Psoas muscle (tissue), 8 donors: ENCODE measurements around the gene CLEC2B. TPM values are rescaled to one million over a fixed set of nuclear protein-coding genes. Genes with fewer than 3 reads are reported as not detected.

Experiments
- ATAC-seq, 4 donors: fragments of 200-7000 bp; cut with Tn5 transposase; one replicate each; pipeline ENCODE4 v1.9.1; 2020; ENCODE audit warnings: moderate library complexity in 3 of 4, mild to moderate bottlenecking in 2 of 4
- DNase-seq, 2 donors: peaks; one replicate each; pipeline ENCODE4 v3.0.0-alpha.2; 2020
- H3K27ac ChIP-seq: fragments of 200-600 bp; one replicate; pipeline ENCODE4 v1.8.0; 2022
- H3K27me3 ChIP-seq, 3 donors: fragments of 200-600 bp in 1 of 3; one replicate each; pipeline versions ENCODE4 v1.6.1 to v1.8.0; 2013 to 2022; ENCODE audit warnings: low read length in 2 of 3, mild to moderate bottlenecking in 2 of 3, moderate library complexity in 1 of 3; ENCODE audit not compliant: insufficient read depth in 3 of 3
- H3K36me3 ChIP-seq, 2 donors: fragments of 200-600 bp in 1 of 2; one replicate each; pipeline versions ENCODE4 v1.6.1 to v1.8.0; 2013 to 2022; ENCODE audit warnings: low read depth in 1 of 2, mild to moderate bottlenecking in 1 of 2, moderate library complexity in 1 of 2; ENCODE audit not compliant: insufficient read depth in 1 of 2
- H3K4me1 ChIP-seq: fragments of 200-600 bp; one replicate; pipeline ENCODE4 v1.8.0; 2022
- H3K4me3 ChIP-seq: fragments of 200-600 bp; one replicate; pipeline ENCODE4 v1.8.0; 2022; ENCODE audit warnings: mild to moderate bottlenecking
- H3K9me3 ChIP-seq: fragments of 200-600 bp; one replicate; pipeline ENCODE4 v1.8.0; 2022
- CTCF ChIP-seq: fragments of 200-600 bp; IDR thresholded peaks from one replicate; pipeline ENCODE4 v1.8.0; 2022; ENCODE audit warnings: antibody characterized with exemption
- WGBS, 3 donors: extraction: QIAGEN DNeasy Blood & Tissue Kit; methylation state at CpG; one replicate each; pipeline versions ENCODE4 v1.1.6 to v1.1.7; 2013; 5-methylcytosine and 5-hydroxymethylcytosine counted together
- intact Hi-C, 2 donors: fragments of 100-400 bp; cut with DNase I; formaldehyde crosslinking; loops; one replicate each; pipeline versions ENCODE4 v1.11.0 to v1.14.2; 2022
- polyA plus RNA-seq, 3 donors: library from polyadenylated mRNA; stranded (reverse); fragments of 200-250 nt; gene quantifications; one replicate each; pipeline ENCODE4 v1.2.3, GENCODE V29; 2013
- total RNA-seq, 4 donors: library from RNA; stranded (reverse); fragmentation: NEBNext Ultra II Directional in 2 of 4; extraction: Animal tissue kit (Norgen Biotek cat#: 25700) in 2 of 4; gene quantifications; one replicate each; pipeline versions ENCODE4 v1.2.1 to v1.2.4, GENCODE V29; 2021 to 2023
- donor health status: healthy with polysubstance abuse.
- donor health status: DM: no; HTN: no; CAD: no; lungs with moderate emphysema.
- donor health status: Bipolar disorder and iron deficiency.
- donor health status: healthy.
- donor health status: DM: yes; HTN: yes; CAD: no.
- donor health status: DM: no; HTN: no; CAD: no.
- donor health status: DM: no; HTN: no; CAD: no.
- donor health status: DM: yes; HTN: yes; CAD: no.

CLEC2B gene
- total and polyA plus RNA-seq, 7 donors, result 5.5 to 24.9 (median 12.6) TPM

- no peak for TF ChIP-seq CTCF
- DNase-seq, result no peak
- intact Hi-C loops, result no loop called here
- Histone ChIP-seq H3K4me1 (no peaks in the 10 kb centered on the region), H3K9me3 (peaks cover 12% of the 10 kb centered on the region), H3K27ac (no peak overlapping the region), H3K27me3 (no peaks in the 10 kb centered on the region), H3K36me3 (no peaks in the 10 kb centered on the region), H3K4me3 (no peak overlapping the region)
- WGBS, 3 donors, result 85 to 91% (median 89%) methylated on average over 4 of the region's 4 CpGs
- no peak for ATAC-seq
These were observed 39.2 kb upstream of the CLEC2B start for GRCh38 chr12:9908350-9908749.

GRCh38 chr12:9907769-9908168 lies 38.6 kb upstream of the CLEC2B start:
- Histone ChIP-seq H3K36me3 (no peaks in the 10 kb centered on the region), H3K27ac (no peak overlapping the region), H3K4me1 (no peaks in the 10 kb centered on the region), H3K27me3 (no peaks in the 10 kb centered on the region), H3K4me3 (no peak overlapping the region), H3K9me3 (peaks cover 12% of the 10 kb centered on the region)
- 83 to 91% (median 86%) methylated on average over 7 of the region's 7 CpGs for WGBS, 3 donors
- no peak for ATAC-seq
- intact Hi-C loops, result no loop called here
- DNase-seq, result no peak
- no peak for TF ChIP-seq CTCF

GRCh38 chr12:9906873-9907272 lies 37.7 kb upstream of the CLEC2B start:
- 74 to 94% (median 87%) methylated on average over 2 of the region's 2 CpGs for WGBS, 3 donors
- no peak for TF ChIP-seq CTCF

GRCh38 chr12:9902539-9903228 lies 33.5 kb upstream of the CLEC2B start:
- intact Hi-C loops, result no loop called here
- Histone ChIP-seq H3K4me3 (no peak overlapping the region), H3K27ac (no peak overlapping the region), H3K9me3 (no peaks in the 10 kb centered on the region), H3K36me3 (no peaks in the 10 kb centered on the region), H3K27me3 (no peaks in the 10 kb centered on the region), H3K4me1 (no peaks in the 10 kb centered on the region)
- ATAC-seq (no peak), DNase-seq (no peak)
- 83 to 91% (median 85%) methylated on average over 7 of the region's 7 CpGs for WGBS, 3 donors
- no peak for TF ChIP-seq CTCF

More at GRCh38 chr12:9906873-9907272, 37.7 kb upstream of the CLEC2B start:
- peaks cover 12% of the 10 kb centered on the region for H3K9me3 ChIP-seq
- H3K4me3 ChIP-seq, result no peak overlapping the region
- DNase-seq (no peak), ATAC-seq (no peak)
- H3K27ac ChIP-seq, result no peak overlapping the region
- intact Hi-C loops, result no loop called here
- no peaks in the 10 kb centered on the region for H3K4me1 ChIP-seq
- H3K36me3 ChIP-seq, result no peaks in the 10 kb centered on the region
- no peaks in the 10 kb centered on the region for H3K27me3 ChIP-seq

GRCh38 chr12:9900930-9901329 lies 31.8 kb upstream of the CLEC2B start:
- no peak for DNase-seq
- TF ChIP-seq CTCF, result no peak
- Histone ChIP-seq H3K4me3 (no peak overlapping the region), H3K27ac (no peak overlapping the region), H3K36me3 (no peaks in the 10 kb centered on the region), H3K4me1 (no peaks in the 10 kb centered on the region), H3K9me3 (no peaks in the 10 kb centered on the region), H3K27me3 (no peaks in the 10 kb centered on the region)
- intact Hi-C loops, result no loop called here
- 80 to 92% (median 85%) methylated on average over 2 of the region's 2 CpGs for WGBS, 3 donors
- ATAC-seq, result no peak
